ENCODE measurements around the gene PHF14. TPM values are rescaled to one million over a fixed set of nuclear protein-coding genes. Genes with fewer than 3 reads are reported as not detected.
"Not testable (repeated sequence)": the region's sequence is repeated elsewhere in the genome, so short reads cannot be mapped to it uniquely, and the experiment has no call there.

The PHF14 gene
- polyA plus RNA-seq (2013), result 50.1 TPM

DNA sequence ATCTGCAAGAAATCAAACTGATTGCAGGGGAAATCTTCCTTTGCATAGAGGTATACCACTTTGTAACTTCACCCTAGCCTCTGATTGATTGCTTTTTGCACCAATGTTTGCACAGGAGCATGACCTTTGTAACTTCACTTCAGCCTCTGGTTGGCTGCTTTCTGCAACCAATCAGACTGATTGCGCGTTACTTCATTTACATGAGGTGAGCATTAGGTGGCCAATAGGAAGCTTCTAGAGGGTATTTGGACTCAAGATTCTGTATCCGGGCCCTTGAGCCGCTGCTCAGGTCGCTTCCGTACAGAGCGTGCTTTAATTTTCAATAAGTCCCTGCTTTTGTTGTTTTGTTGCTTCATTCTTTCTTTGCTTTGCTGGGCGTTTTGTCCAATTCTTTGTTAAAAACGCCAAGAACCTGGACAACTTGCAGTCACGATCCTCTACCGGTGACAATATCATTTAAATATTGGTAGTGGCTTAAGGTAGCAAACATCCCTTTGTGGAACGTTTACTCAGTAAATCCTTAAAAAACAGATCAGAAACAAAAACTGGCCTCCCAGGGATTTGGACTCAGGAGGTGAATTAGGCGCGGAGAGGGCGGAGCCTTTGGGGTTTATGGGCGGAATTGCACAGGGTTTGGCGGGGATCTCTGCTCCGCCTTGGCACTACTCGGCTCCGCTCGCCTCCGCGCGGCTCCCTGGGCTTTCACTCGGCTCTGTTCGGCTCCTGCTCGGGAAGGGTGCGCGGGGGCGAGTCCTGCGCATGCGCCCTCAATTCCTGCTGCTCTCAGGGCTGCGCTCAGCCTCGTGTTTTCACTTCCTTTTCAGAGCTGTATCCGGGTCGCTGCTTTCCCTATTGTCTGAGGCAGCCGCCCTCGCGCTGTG, at the start of gene PHF14:
Gene PHF14, plus strand, starts transcription at position 812 of the 881 bp plus-strand sequence. CDS start 452 bp downstream, outside the sequence.
- DNase-seq, result peak; percentile 97 to 99 (median 98)
- H3K4me3 ChIP-seq (ENCODE audit: control insufficient read depth in 1 of 7, extremely low read depth in 1 of 7, insufficient read depth in 4 of 7, low read depth in 2 of 7, low read length in 6 of 7), result peak within 1 kb of the TSS; percentile 65 to 93 (median 83)
- 16% methylated on average over 34 of the region's 39 CpGs for WGBS (ENCODE audit: insufficient coverage)
- H3K9me3 ChIP-seq (ENCODE audit: control extremely low read depth in 1 of 5, control insufficient read depth in 4 of 5, insufficient read depth in 2 of 5, low read depth in 1 of 5, low read length in 4 of 5), result no peaks in the 10 kb centered on the region
- ChIA-PET CTCF (no interaction called here), POLR2A (interaction anchor here (1.6 kb wide), 1 partner anchor 33 kb away, joined by 13 read pairs; a partner anchor contains a TSS)
- H3K36me3 ChIP-seq (ENCODE audit: control insufficient read depth in 4 of 4, insufficient read depth in 4 of 4, low read length in 3 of 4), result peaks cover 2 to 16% (median 7%) of the 10 kb centered on the region in 4 experiments
- H3K27ac ChIP-seq (ENCODE audit: insufficient read depth in 1 of 2, low read depth in 1 of 2, low read length in 2 of 2, poor library complexity in 1 of 2, severe bottlenecking in 2 of 2), result peak within 1 kb of the TSS; percentile 52 to 81
- peaks cover 8 to 22% (median 14%) of the 10 kb centered on the region in 4 experiments for H3K4me1 ChIP-seq (ENCODE audit: control extremely low read depth in 1 of 4, control insufficient read depth in 4 of 4, insufficient read depth in 4 of 4, low read length in 3 of 4)
- H3K27me3 ChIP-seq (replicated peaks in 2 of 5; ENCODE audit: control insufficient read depth in 4 of 5, insufficient read depth in 5 of 5, low read length in 4 of 5), result no peaks in the 10 kb centered on the region

DNA sequence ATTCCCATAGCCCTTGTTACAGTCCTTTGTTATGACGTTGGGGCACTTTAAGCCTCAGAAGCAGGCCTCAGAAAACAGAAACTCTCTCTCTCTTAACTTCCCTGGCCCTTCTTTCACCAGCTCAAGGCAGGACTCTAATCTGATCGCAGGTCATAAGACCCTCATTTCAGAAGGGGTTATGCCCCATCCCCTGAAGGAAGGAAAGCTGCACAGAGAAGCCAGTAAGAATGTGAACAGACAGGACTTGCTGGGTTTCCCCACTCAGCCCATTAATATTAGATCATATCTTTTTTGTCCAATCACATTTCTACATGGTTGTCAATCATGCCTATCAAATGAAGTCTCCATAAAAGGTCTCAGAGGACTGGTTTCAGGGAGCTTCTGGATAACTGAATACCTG, 49.3 kb upstream of the PHF14 start:
- POLR2A ChIA-PET, result no interaction called here
- no peaks in the 10 kb centered on the region for H3K36me3 ChIP-seq (ENCODE audit: control insufficient read depth in 4 of 4, insufficient read depth in 4 of 4, low read length in 3 of 4)
- WGBS (ENCODE audit: insufficient coverage), result 94% methylated on average over 2 of the region's 2 CpGs
- H3K4me3 ChIP-seq (ENCODE audit: control insufficient read depth in 1 of 7, extremely low read depth in 1 of 7, insufficient read depth in 4 of 7, low read depth in 2 of 7, low read length in 6 of 7), result no peak overlapping the region
- no peak for DNase-seq
- CTCF ChIA-PET, result interaction anchor here (0.5 to 0.6 kb wide), 2 partner anchors 8 to 17 kb away, joined by 3 read pairs; no protein-coding TSS in a partner anchor
- H3K4me1 ChIP-seq (ENCODE audit: control extremely low read depth in 1 of 4, control insufficient read depth in 4 of 4, insufficient read depth in 4 of 4, low read length in 3 of 4), result no peaks in the 10 kb centered on the region
- H3K9me3 ChIP-seq (ENCODE audit: control extremely low read depth in 1 of 5, control insufficient read depth in 4 of 5, insufficient read depth in 2 of 5, low read depth in 1 of 5, low read length in 4 of 5), result no peaks in the 10 kb centered on the region
- H3K27me3 ChIP-seq (replicated peaks in 2 of 5; ENCODE audit: control insufficient read depth in 4 of 5, insufficient read depth in 5 of 5, low read length in 4 of 5), result no peaks in the 10 kb centered on the region
- H3K27ac ChIP-seq (ENCODE audit: insufficient read depth in 1 of 2, low read depth in 1 of 2, low read length in 2 of 2, poor library complexity in 1 of 2, severe bottlenecking in 2 of 2), result no peak overlapping the region

GRCh38 chr7:10928203-10928602, 45.5 kb upstream of the PHF14 start:
- WGBS (ENCODE audit: insufficient coverage), result 95% methylated on average over 3 of the region's 3 CpGs
- H3K4me1 ChIP-seq (ENCODE audit: control extremely low read depth in 1 of 4, control insufficient read depth in 4 of 4, insufficient read depth in 4 of 4, low read length in 3 of 4); POLR2A ChIA-PET; CTCF ChIA-PET; H3K4me3 ChIP-seq (ENCODE audit: control insufficient read depth in 1 of 7, extremely low read depth in 1 of 7, insufficient read depth in 4 of 7, low read depth in 2 of 7, low read length in 6 of 7); H3K9me3 ChIP-seq (ENCODE audit: control extremely low read depth in 1 of 5, control insufficient read depth in 4 of 5, insufficient read depth in 2 of 5, low read depth in 1 of 5, low read length in 4 of 5); H3K27ac ChIP-seq (ENCODE audit: insufficient read depth in 1 of 2, low read depth in 1 of 2, low read length in 2 of 2, poor library complexity in 1 of 2, severe bottlenecking in 2 of 2); DNase-seq; H3K27me3 ChIP-seq (replicated peaks in 2 of 5; ENCODE audit: control insufficient read depth in 4 of 5, insufficient read depth in 5 of 5, low read length in 4 of 5): not testable (repeated sequence)
- H3K36me3 ChIP-seq (ENCODE audit: control insufficient read depth in 4 of 4, insufficient read depth in 4 of 4, low read length in 3 of 4), result peaks cover 4 to 14% (median 10%) of the 10 kb centered on the region in 4 experiments

DNA sequence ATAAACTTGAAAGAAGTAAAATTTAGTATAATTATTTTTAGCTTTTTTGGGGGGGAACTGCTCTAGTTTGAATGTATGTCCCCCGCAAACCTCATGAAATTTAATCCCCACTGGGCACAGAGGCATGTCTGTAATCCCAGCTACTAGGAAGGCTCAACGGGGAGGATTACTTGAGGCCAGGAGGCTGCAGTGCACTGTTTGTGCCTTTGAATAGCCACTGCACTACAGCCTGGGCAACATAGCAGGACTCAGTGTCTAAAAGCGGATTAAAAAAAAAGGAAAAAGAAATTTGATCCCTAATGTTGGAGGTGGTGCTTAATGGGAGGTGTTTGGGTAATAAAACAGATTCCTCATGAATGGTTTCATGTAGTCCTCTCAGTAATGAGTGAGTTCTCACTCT, 43.1 kb upstream of the PHF14 start:
- ChIA-PET POLR2A (no interaction called here), CTCF (interaction anchor here (1.2 to 1.6 kb wide), 2 partner anchors 9 to 28 kb away, joined by 3 to 5 read pairs; a partner anchor contains a TSS)
- Histone ChIP-seq H3K4me1 (ENCODE audit: control extremely low read depth in 1 of 4, control insufficient read depth in 4 of 4, insufficient read depth in 4 of 4, low read length in 3 of 4) (no peaks in the 10 kb centered on the region), H3K27ac (ENCODE audit: insufficient read depth in 1 of 2, low read depth in 1 of 2, low read length in 2 of 2, poor library complexity in 1 of 2, severe bottlenecking in 2 of 2) (no peak overlapping the region), H3K4me3 (ENCODE audit: control insufficient read depth in 1 of 7, extremely low read depth in 1 of 7, insufficient read depth in 4 of 7, low read depth in 2 of 7, low read length in 6 of 7) (no peak overlapping the region), H3K27me3 (replicated peaks in 2 of 5; ENCODE audit: control insufficient read depth in 4 of 5, insufficient read depth in 5 of 5, low read length in 4 of 5) (no peaks in the 10 kb centered on the region), H3K36me3 (ENCODE audit: control insufficient read depth in 4 of 4, insufficient read depth in 4 of 4, low read length in 3 of 4) (peaks cover 7 to 31% (median 14%) of the 10 kb centered on the region in 4 experiments), H3K9me3 (ENCODE audit: control extremely low read depth in 1 of 5, control insufficient read depth in 4 of 5, insufficient read depth in 2 of 5, low read depth in 1 of 5, low read length in 4 of 5) (no peaks in the 10 kb centered on the region)
- no peak for DNase-seq
- 94% methylated on average over 3 of the region's 3 CpGs for WGBS (ENCODE audit: insufficient coverage)

DNA sequence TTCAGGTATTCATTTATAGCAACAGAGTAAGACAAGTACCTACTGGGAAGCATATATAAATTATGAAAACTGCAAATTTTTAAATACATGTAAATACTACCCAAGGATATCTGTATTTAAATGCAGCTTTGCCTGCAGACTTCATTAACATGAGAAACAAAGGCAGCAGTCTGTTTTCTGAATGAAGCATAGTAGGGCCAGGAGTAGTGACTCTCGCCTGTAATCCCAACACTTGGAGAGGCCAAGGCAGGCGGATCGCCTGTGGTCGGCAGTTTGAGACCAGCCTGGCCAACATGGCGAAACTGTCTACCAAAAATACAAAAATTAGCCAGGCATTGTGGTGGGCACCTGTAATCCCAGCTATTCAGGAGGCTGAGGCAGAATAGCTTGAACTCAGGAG, 42.5 kb upstream of the PHF14 start:
- DNase-seq, result no peak
- Histone ChIP-seq H3K27ac (ENCODE audit: insufficient read depth in 1 of 2, low read depth in 1 of 2, low read length in 2 of 2, poor library complexity in 1 of 2, severe bottlenecking in 2 of 2) (no peak overlapping the region), H3K9me3 (ENCODE audit: control extremely low read depth in 1 of 5, control insufficient read depth in 4 of 5, insufficient read depth in 2 of 5, low read depth in 1 of 5, low read length in 4 of 5) (no peaks in the 10 kb centered on the region), H3K4me1 (ENCODE audit: control extremely low read depth in 1 of 4, control insufficient read depth in 4 of 4, insufficient read depth in 4 of 4, low read length in 3 of 4) (no peaks in the 10 kb centered on the region), H3K27me3 (replicated peaks in 2 of 5; ENCODE audit: control insufficient read depth in 4 of 5, insufficient read depth in 5 of 5, low read length in 4 of 5) (no peaks in the 10 kb centered on the region), H3K4me3 (ENCODE audit: control insufficient read depth in 1 of 7, extremely low read depth in 1 of 7, insufficient read depth in 4 of 7, low read depth in 2 of 7, low read length in 6 of 7) (no peak overlapping the region), H3K36me3 (ENCODE audit: control insufficient read depth in 4 of 4, insufficient read depth in 4 of 4, low read length in 3 of 4) (peaks cover 7 to 37% (median 19%) of the 10 kb centered on the region in 4 experiments)
- ChIA-PET POLR2A (no interaction called here), CTCF (interaction anchor here (1.6 kb wide), 1 partner anchor 9 kb away, joined by 5 read pairs; a partner anchor contains a TSS)
- WGBS (ENCODE audit: insufficient coverage), result 100% methylated on average over 4 of the region's 5 CpGs

DNA sequence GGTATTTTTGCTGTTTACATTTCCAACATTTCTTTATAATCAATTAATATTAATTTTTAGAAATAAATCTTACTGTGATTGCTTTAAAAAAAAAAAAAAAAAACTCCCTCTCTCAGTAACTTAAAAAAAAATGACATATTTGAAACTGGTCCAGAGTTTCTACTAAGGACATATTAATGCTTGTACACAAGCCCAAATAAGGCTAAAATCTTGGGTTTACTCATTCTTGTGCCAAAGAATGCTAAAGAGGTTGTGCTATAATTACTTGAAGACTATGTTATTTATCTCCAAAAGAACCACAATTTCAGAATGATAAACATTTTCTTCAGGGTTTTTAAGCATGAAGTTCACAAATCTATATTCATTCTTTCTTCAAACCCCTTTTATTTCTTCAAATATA, 39.4 kb upstream of the PHF14 start:
- no peaks in the 10 kb centered on the region for H3K9me3 ChIP-seq (ENCODE audit: control extremely low read depth in 1 of 5, control insufficient read depth in 4 of 5, insufficient read depth in 2 of 5, low read depth in 1 of 5, low read length in 4 of 5)
- ChIA-PET CTCF (no interaction called here), POLR2A (no interaction called here)
- no peak overlapping the region for H3K4me3 ChIP-seq (ENCODE audit: control insufficient read depth in 1 of 7, extremely low read depth in 1 of 7, insufficient read depth in 4 of 7, low read depth in 2 of 7, low read length in 6 of 7)
- no peak for DNase-seq
- no peaks in the 10 kb centered on the region for H3K27me3 ChIP-seq (replicated peaks in 2 of 5; ENCODE audit: control insufficient read depth in 4 of 5, insufficient read depth in 5 of 5, low read length in 4 of 5)
- H3K4me1 ChIP-seq (ENCODE audit: control extremely low read depth in 1 of 4, control insufficient read depth in 4 of 4, insufficient read depth in 4 of 4, low read length in 3 of 4), result peaks cover 4 to 10% (median 8%) of the 10 kb centered on the region in 4 experiments
- no peak overlapping the region for H3K27ac ChIP-seq (ENCODE audit: insufficient read depth in 1 of 2, low read depth in 1 of 2, low read length in 2 of 2, poor library complexity in 1 of 2, severe bottlenecking in 2 of 2)
- H3K36me3 ChIP-seq (ENCODE audit: control insufficient read depth in 4 of 4, insufficient read depth in 4 of 4, low read length in 3 of 4), result peaks cover 14 to 50% (median 26%) of the 10 kb centered on the region in 4 experiments

Data from common myeloid progenitor, CD34-positive (primary cell).